GM18505 (cell line): ENCODE data around the gene SCP2D1.

Source experiments
- ATAC-seq: cut with Tn5 transposase; IDR thresholded peaks from one replicate; pipeline ENCODE4 v1.9.1; 2021; ENCODE audit not compliant: unreplicated experiment
- POLR2A ChIP-seq: IDR thresholded peaks from 4 replicates; pipeline ENCODE4 v1.6.1; 2011; ENCODE audit warnings: borderline replicate concordance; ENCODE audit not compliant: insufficient read depth, insufficient read length; ENCODE audit errors: extremely low read depth

The SCP2D1 gene

GRCh38 chr20:18857640-18858039, 44.1 kb downstream of the SCP2D1 start:
- TF ChIP-seq POLR2A, result no peak
- ATAC-seq, result no peak

- ATAC-seq, result no peak
- no peak for TF ChIP-seq POLR2A
Observed at GRCh38 chr20:18858816-18859215, 45.2 kb downstream of the SCP2D1 start.
